HG03521 (cell line): ENCODE data around the gene STK24.
A peak's percentile ranks its signal among the peaks of the same experiment; 100 is the strongest.
"Not testable (repeated sequence)": the region's sequence is repeated elsewhere in the genome, so short reads cannot be mapped to it uniquely, and the experiment has no call there.

Experiments used
- ATAC-seq: cut with Tn5 transposase; IDR thresholded peaks from one replicate; pipeline ENCODE4 v1.9.1; 2021; ENCODE audit warnings: mild to moderate bottlenecking, moderate library complexity; ENCODE audit not compliant: unreplicated experiment

STK24 gene

GRCh38 chr13:98584668-98585397 is 7.9 kb upstream of the STK24 start:
- no peak for ATAC-seq

- no peak for ATAC-seq
These were observed 6.0 kb upstream of the STK24 start for GRCh38 chr13:98582947-98583346.

- no peak for ATAC-seq
These were observed 5.2 kb upstream of the STK24 start for GRCh38 chr13:98581971-98582702.

GRCh38 chr13:98581381-98581780 is 4.5 kb upstream of the STK24 start:
- ATAC-seq = no peak

- ATAC-seq = no peak
These were observed 3.5 kb upstream of the STK24 start for GRCh38 chr13:98580420-98580819.

- no peak for ATAC-seq
These were observed 954 bp upstream of the STK24 start for GRCh38 chr13:98577836-98578285.

GRCh38 chr13:98576200-98576945 is 534 bp downstream of the STK24 start:
- ATAC-seq = peak; percentile 27

GRCh38 chr13:98575904-98576199 is 1.1 kb downstream of the STK24 start:
- ATAC-seq = no peak

GRCh38 chr13:98575009-98575903 is 1.7 kb downstream of the STK24 start:
- no peak for ATAC-seq

- ATAC-seq = no peak
These were observed 4.8 kb downstream of the STK24 start for GRCh38 chr13:98571955-98572662.

GRCh38 chr13:98570929-98571372 is 6.0 kb downstream of the STK24 start:
- peak; percentile 84 for ATAC-seq

GRCh38 chr13:98569494-98570367 is 7.2 kb downstream of the STK24 start:
- not testable (repeated sequence) for ATAC-seq

- no peak for ATAC-seq
These were observed 8.0 kb downstream of the STK24 start for GRCh38 chr13:98568918-98569317.

- no peak for ATAC-seq
These were observed 9.8 kb downstream of the STK24 start for GRCh38 chr13:98567140-98567539.

GRCh38 chr13:98565726-98566565 is 11.0 kb downstream of the STK24 start:
- no peak for ATAC-seq

- ATAC-seq = no peak
These were observed 12.7 kb downstream of the STK24 start for GRCh38 chr13:98564204-98564603.

- no peak for ATAC-seq
These were observed 13.8 kb downstream of the STK24 start for GRCh38 chr13:98563071-98563470.

- ATAC-seq = no peak
These were observed 17.7 kb downstream of the STK24 start for GRCh38 chr13:98559169-98559568.
